Choroid plexus epithelial cell (primary cell): Measurements from ENCODE around the gene DCHS2.

ENCODE experiments used
- DNase-seq: peaks from one replicate; pipeline ENCODE4 v3.0.0-alpha.2; 2010; ENCODE audit warnings: low read depth
- H3K4me3 ChIP-seq: 2 replicates; pipeline ENCODE4 v1.5.1; 2011; ENCODE audit warnings: low read depth, mild to moderate bottlenecking, control low read depth, low read length, moderate library complexity
- TF ChIP-seq, protein P1 (sequence below): conservative IDR thresholded peaks from 2 replicates; pipeline ENCODE4 v1.5.1; 2011; ENCODE audit warnings: low read depth, mild to moderate bottlenecking, control low read depth, inconsistent platforms, low read length, moderate library complexity

The DCHS2 gene

DNA sequence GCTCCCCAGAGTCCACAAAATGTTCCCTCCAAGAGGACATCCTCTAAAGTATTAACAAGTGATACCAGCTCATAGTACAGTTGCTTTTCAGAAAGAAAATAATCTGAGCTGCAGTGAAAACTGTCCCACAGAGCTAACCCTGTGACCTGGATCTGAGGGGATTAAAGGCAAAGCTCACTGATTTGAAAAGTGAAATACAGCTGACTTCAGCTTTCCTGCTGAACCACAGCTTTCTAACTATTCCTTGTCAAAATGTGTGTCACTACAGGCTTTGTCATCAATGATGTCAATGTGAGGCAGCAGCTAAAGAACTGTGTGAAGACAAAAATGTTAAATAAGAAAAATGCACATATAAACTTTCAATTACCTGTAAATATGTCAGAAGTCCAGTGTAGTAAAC lies 36.9 kb downstream of the DCHS2 start:
- DNase-seq, result no peak
- TF ChIP-seq, protein P1, sequence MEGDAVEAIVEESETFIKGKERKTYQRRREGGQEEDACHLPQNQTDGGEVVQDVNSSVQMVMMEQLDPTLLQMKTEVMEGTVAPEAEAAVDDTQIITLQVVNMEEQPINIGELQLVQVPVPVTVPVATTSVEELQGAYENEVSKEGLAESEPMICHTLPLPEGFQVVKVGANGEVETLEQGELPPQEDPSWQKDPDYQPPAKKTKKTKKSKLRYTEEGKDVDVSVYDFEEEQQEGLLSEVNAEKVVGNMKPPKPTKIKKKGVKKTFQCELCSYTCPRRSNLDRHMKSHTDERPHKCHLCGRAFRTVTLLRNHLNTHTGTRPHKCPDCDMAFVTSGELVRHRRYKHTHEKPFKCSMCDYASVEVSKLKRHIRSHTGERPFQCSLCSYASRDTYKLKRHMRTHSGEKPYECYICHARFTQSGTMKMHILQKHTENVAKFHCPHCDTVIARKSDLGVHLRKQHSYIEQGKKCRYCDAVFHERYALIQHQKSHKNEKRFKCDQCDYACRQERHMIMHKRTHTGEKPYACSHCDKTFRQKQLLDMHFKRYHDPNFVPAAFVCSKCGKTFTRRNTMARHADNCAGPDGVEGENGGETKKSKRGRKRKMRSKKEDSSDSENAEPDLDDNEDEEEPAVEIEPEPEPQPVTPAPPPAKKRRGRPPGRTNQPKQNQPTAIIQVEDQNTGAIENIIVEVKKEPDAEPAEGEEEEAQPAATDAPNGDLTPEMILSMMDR, result no peak
- H3K4me3 ChIP-seq, result no peak overlapping the region

DNA sequence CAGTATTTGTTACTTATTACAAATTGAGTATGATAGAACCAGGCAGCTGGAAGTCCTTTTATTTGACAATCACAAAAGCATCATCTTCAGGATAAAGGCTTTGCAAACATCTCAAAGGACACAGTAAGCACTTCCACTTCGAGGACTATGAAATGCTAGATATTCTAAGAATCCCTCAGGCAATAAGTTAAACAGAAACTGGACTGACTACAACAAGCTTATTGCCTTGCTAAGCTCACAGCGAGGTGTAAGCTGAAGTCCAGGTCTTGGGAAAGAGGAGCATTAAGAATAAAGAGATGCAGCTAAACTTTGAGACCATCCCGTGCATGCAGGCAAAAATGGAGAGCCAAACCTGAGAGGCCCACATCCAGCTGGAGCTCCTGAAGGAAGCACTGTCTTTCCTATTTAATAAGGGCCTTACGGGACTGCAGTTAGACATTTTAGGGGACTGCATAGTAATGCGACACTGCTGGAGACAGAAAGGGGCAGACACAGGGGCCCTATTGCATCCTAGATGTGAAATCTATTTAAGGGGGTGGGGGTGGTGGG lies 38.7 kb downstream of the DCHS2 start:
- no peak overlapping the region for H3K4me3 ChIP-seq
- no peak for DNase-seq
- TF ChIP-seq, protein P1, result no peak

DNA sequence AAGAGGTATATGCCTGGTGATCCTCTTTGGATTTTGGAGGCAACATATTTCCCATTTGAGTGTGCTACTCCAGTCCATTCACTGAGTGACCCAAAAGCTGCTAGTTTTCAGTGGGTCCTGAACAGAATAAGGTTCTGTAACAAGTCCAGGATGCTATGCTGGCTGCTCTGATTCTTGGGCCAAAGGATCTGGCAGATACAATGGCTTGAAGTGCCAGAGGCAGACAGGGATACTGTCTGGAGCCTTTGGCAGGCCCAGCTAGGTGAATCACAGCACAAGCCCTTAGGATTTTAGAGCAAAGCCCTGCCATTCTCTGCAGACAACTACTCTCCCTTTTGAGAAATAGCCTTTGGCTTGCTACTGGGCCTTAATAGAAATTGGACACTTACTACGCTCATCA lies 40.6 kb downstream of the DCHS2 start:
- no peak for DNase-seq
- TF ChIP-seq, protein P1, result no peak
- no peak overlapping the region for H3K4me3 ChIP-seq

DNA sequence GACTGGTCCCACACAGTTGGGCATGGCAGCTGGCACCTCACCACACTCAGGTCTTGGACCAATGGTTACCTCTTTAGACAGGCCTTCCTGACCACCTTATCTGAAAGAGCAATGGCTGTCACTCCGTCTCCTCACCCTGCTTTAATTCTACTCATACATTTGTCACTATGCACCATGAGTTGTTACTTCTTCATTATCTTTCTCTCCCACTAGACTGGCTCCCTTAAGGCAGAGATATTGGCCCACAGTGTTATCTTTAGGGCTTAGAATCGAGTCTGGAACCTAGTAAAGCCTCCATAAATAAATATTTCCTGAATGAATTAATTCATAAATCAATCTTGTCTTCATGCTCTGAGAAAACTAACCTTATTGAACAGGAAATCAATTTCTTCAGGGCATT lies 46.6 kb downstream of the DCHS2 start:
- TF ChIP-seq, protein P1, result no peak
- H3K4me3 ChIP-seq, result no peak overlapping the region
- no peak for DNase-seq

DNA sequence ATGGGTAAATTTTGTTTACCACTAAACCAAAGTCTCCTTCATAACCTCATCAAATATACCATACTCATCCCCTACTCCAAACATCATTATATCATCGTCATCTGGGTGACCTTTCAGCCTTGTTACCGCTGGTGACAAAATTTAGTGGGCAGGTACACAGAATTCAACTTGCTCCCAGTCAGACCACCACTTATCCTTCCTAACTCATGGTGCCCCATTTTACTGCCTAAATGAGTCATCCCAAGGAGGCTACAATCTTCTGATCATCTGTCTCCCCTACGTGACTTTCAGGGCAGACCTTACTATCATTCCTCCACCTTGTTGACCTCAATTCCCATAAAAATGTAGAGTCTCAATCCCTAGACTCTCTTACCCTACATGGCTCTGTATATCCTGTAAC lies 49.6 kb downstream of the DCHS2 start:
- DNase-seq, result no peak
- H3K4me3 ChIP-seq, result no peak overlapping the region
- TF ChIP-seq, protein P1, result no peak

DNA sequence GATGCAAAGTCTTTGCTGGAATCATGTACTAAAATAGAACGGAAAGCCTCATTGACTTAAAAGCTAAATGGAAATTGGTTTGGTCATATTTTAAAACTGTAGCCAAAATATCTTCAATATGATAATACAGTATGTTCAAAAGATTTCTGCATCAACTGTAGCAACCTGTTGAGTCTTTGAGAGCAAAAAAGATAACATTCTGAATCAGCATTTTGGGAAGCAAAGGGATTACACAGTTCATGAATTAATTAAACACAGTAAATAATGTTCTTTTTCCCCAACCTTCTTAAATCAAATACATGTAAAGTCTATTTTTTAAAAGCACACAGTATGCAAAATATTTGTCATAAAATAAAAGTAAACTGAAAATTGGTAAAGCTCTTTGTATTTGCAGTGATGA lies 50.5 kb downstream of the DCHS2 start:
- no peak for DNase-seq
- no peak overlapping the region for H3K4me3 ChIP-seq
- TF ChIP-seq, protein P1, result no peak

DNA sequence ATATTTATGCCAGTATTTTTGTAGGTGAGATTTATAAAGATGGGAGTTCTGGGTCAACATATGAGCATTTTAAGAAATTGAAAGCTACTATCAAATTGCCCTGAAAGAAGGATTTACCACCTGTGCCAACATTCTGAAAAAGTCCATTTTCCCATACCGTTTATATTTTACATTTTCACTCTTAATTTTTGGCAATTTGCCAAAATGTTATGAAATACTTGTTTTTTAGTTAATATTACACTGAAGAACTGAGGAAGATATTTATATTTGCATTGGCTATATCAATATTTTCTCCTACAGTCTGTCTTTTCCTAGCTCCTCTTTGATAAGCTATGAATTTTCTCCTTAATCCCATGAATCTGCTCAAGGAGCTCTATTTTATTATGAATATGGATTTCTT lies 52.4 kb downstream of the DCHS2 start:
- TF ChIP-seq, protein P1, result no peak
- no peak for DNase-seq
- no peak overlapping the region for H3K4me3 ChIP-seq
